Activated naive CD4-positive, alpha-beta T cell treated with anti-CD3 and anti-CD28 coated beads, Interleukin-2, amount 10 ng/mL, durations not matched to agents 7 days and 5 days (primary cell): ENCODE data around the gene CACNA1A.
A peak's percentile ranks its signal among the peaks of the same experiment; 100 is the strongest.

Experiments used
- CTCF ChIA-PET: fragments of 350-600 bp; sonication (Branson Sonifier 250); formaldehyde crosslinking; loops from one replicate; lab custom pipeline; 2021; ENCODE audit warnings: antibody characterized with exemption; lab: Charles Lee
- DNase-seq: peaks from one replicate; pipeline ENCODE4 v3.0.0-alpha.2; 2020
- H3K27ac Mint-ChIP-seq: one replicate; pipeline ENCODE4 v1.8.0; 2021; ENCODE audit warnings: mild to moderate bottlenecking, moderate library complexity, mixed read lengths
- H3K27me3 Mint-ChIP-seq: one replicate; pipeline ENCODE4 v1.8.0; 2021; ENCODE audit warnings: mild to moderate bottlenecking, mixed read lengths
- H3K36me3 Mint-ChIP-seq: one replicate; pipeline ENCODE4 v1.8.0; 2021; ENCODE audit warnings: mixed read lengths
- H3K4me1 Mint-ChIP-seq: one replicate; pipeline ENCODE4 v1.8.0; 2021; ENCODE audit warnings: mixed read lengths
- H3K4me3 Mint-ChIP-seq: one replicate; pipeline ENCODE4 v1.8.0; 2021; ENCODE audit warnings: mild to moderate bottlenecking, moderate library complexity, mixed read lengths
- H3K9me3 Mint-ChIP-seq: one replicate; pipeline ENCODE4 v1.8.0; 2021; ENCODE audit warnings: mixed read lengths

The CACNA1A gene

GRCh38 chr19:13228561-13228960 lies 277.7 kb downstream of the CACNA1A start:
- H3K4me3 Mint-ChIP-seq = no peak overlapping the region
- no peak overlapping the region for H3K27ac Mint-ChIP-seq
- peaks cover 82% of the 10 kb centered on the region for H3K27me3 Mint-ChIP-seq
- DNase-seq = no peak
- no peaks in the 10 kb centered on the region for H3K4me1 Mint-ChIP-seq
- H3K36me3 Mint-ChIP-seq = no peaks in the 10 kb centered on the region
- CTCF ChIA-PET = no interaction called here
- no peaks in the 10 kb centered on the region for H3K9me3 Mint-ChIP-seq

GRCh38 chr19:13226983-13227382 lies 279.3 kb downstream of the CACNA1A start:
- Mint-ChIP-seq H3K9me3 (no peaks in the 10 kb centered on the region), H3K27ac (no peak overlapping the region), H3K4me3 (no peak overlapping the region), H3K4me1 (no peaks in the 10 kb centered on the region), H3K36me3 (no peaks in the 10 kb centered on the region), H3K27me3 (peaks cover 70% of the 10 kb centered on the region)
- no peak for DNase-seq
- CTCF ChIA-PET = no interaction called here

GRCh38 chr19:13225973-13226865 lies 280.1 kb downstream of the CACNA1A start:
- Mint-ChIP-seq H3K4me1 (peaks cover 2% of the 10 kb centered on the region), H3K9me3 (no peaks in the 10 kb centered on the region), H3K27me3 (peaks cover 67% of the 10 kb centered on the region), H3K36me3 (no peaks in the 10 kb centered on the region), H3K4me3 (no peak overlapping the region), H3K27ac (no peak overlapping the region)
- no peak for DNase-seq
- CTCF ChIA-PET = interaction anchor here (0.7 kb wide), 1 partner anchor 13 kb away, joined by 3 read pairs; no protein-coding TSS in a partner anchor

GRCh38 chr19:13225085-13225484 lies 281.2 kb downstream of the CACNA1A start:
- DNase-seq = no peak
- H3K27ac Mint-ChIP-seq = no peak overlapping the region
- no peak overlapping the region for H3K4me3 Mint-ChIP-seq
- peaks cover 62% of the 10 kb centered on the region for H3K27me3 Mint-ChIP-seq
- CTCF ChIA-PET = interaction anchor here (0.7 kb wide), 1 partner anchor 12 kb away, joined by 3 read pairs; no protein-coding TSS in a partner anchor
- no peaks in the 10 kb centered on the region for H3K36me3 Mint-ChIP-seq
- H3K4me1 Mint-ChIP-seq = peaks cover 9% of the 10 kb centered on the region
- no peaks in the 10 kb centered on the region for H3K9me3 Mint-ChIP-seq

- Mint-ChIP-seq H3K27me3 (peaks cover 28% of the 10 kb centered on the region), H3K4me3 (no peak overlapping the region), H3K36me3 (no peaks in the 10 kb centered on the region), H3K27ac (no peak overlapping the region), H3K4me1 (peaks cover 14% of the 10 kb centered on the region), H3K9me3 (no peaks in the 10 kb centered on the region)
- no peak for DNase-seq
- CTCF ChIA-PET = interaction anchor here (0.7 to 1.2 kb wide), 2 partner anchors 10 to 54 kb away, joined by 3 read pairs; no protein-coding TSS in a partner anchor
Observed at GRCh38 chr19:13220847-13221246, 285.4 kb downstream of the CACNA1A start.

GRCh38 chr19:13215572-13216380 lies 290.5 kb downstream of the CACNA1A start:
- peak; percentile 49 for DNase-seq
- Mint-ChIP-seq H3K36me3 (no peaks in the 10 kb centered on the region), H3K9me3 (no peaks in the 10 kb centered on the region), H3K27ac (peak overlapping the region; percentile 90), H3K27me3 (peaks cover 12% of the 10 kb centered on the region), H3K4me3 (peak overlapping the region; percentile 73), H3K4me1 (peaks cover 30% of the 10 kb centered on the region)
- CTCF ChIA-PET = interaction anchor here (1.4 to 2.0 kb wide), 3 partner anchors 20 to 52 kb away, joined by 3 to 8 read pairs (median 7); no protein-coding TSS in a partner anchor

- peaks cover 12% of the 10 kb centered on the region for H3K27me3 Mint-ChIP-seq
- CTCF ChIA-PET = interaction anchor here (0.6 to 3.3 kb wide), 6 partner anchors 20 to 1071 kb away, joined by 3 to 11 read pairs (median 4); partner anchors contain the start of genes IER2 and STX10
- DNase-seq = no peak
- H3K4me3 Mint-ChIP-seq = no peak overlapping the region
- H3K4me1 Mint-ChIP-seq = peaks cover 35% of the 10 kb centered on the region
- no peaks in the 10 kb centered on the region for H3K9me3 Mint-ChIP-seq
- H3K27ac Mint-ChIP-seq = no peak overlapping the region
- H3K36me3 Mint-ChIP-seq = no peaks in the 10 kb centered on the region
Observed at GRCh38 chr19:13214036-13214730, 292.1 kb downstream of the CACNA1A start.

- peak; percentile 84 for DNase-seq
- Mint-ChIP-seq H3K27me3 (peaks cover 12% of the 10 kb centered on the region), H3K9me3 (no peaks in the 10 kb centered on the region), H3K4me3 (no peak overlapping the region), H3K36me3 (no peaks in the 10 kb centered on the region), H3K4me1 (peaks cover 45% of the 10 kb centered on the region), H3K27ac (no peak overlapping the region)
- CTCF ChIA-PET = interaction anchor here (0.6 to 3.3 kb wide), 6 partner anchors 13 to 63 kb away, joined by 3 to 11 read pairs (median 4); partner anchors contain the start of genes IER2 and STX10
Observed at GRCh38 chr19:13212759-13213330, 293.4 kb downstream of the CACNA1A start.

- CTCF ChIA-PET = interaction anchor here (1.2 to 3.3 kb wide), 6 partner anchors 9 to 51 kb away, joined by 3 to 11 read pairs (median 6); no protein-coding TSS in a partner anchor
- Mint-ChIP-seq H3K27ac (no peak overlapping the region), H3K27me3 (peaks cover 8% of the 10 kb centered on the region), H3K4me1 (peaks cover 46% of the 10 kb centered on the region), H3K9me3 (no peaks in the 10 kb centered on the region), H3K4me3 (no peak overlapping the region), H3K36me3 (no peaks in the 10 kb centered on the region)
- no peak for DNase-seq
Observed at GRCh38 chr19:13211426-13212308, 294.6 kb downstream of the CACNA1A start.

- no peak for DNase-seq
- H3K27ac Mint-ChIP-seq = no peak overlapping the region
- no peaks in the 10 kb centered on the region for H3K36me3 Mint-ChIP-seq
- no peaks in the 10 kb centered on the region for H3K9me3 Mint-ChIP-seq
- CTCF ChIA-PET = interaction anchor here (1.2 to 2.0 kb wide), 2 partner anchors 9 to 16 kb away, joined by 3 to 6 read pairs; no protein-coding TSS in a partner anchor
- H3K4me3 Mint-ChIP-seq = no peak overlapping the region
- peaks cover 8% of the 10 kb centered on the region for H3K27me3 Mint-ChIP-seq
- H3K4me1 Mint-ChIP-seq = peaks cover 42% of the 10 kb centered on the region
Observed at GRCh38 chr19:13210941-13211340, 295.3 kb downstream of the CACNA1A start.

- CTCF ChIA-PET = interaction anchor here (0.8 to 2.0 kb wide), 3 partner anchors 10 to 37 kb away, joined by 3 to 6 read pairs (median 3); no protein-coding TSS in a partner anchor
- peaks cover 8% of the 10 kb centered on the region for H3K27me3 Mint-ChIP-seq
- H3K4me3 Mint-ChIP-seq = no peak overlapping the region
- no peak for DNase-seq
- peaks cover 36% of the 10 kb centered on the region for H3K4me1 Mint-ChIP-seq
- H3K9me3 Mint-ChIP-seq = no peaks in the 10 kb centered on the region
- H3K36me3 Mint-ChIP-seq = no peaks in the 10 kb centered on the region
- H3K27ac Mint-ChIP-seq = peak overlapping the region; percentile 72
Observed at GRCh38 chr19:13210339-13210775, 295.9 kb downstream of the CACNA1A start.
